Endothelial cell of umbilical vein (primary cell): ENCODE measurements around the gene HBS1L. TPM values are rescaled to one million over a fixed set of nuclear protein-coding genes. Genes with fewer than 3 reads are reported as not detected.

ENCODE experiments used
- BruUV-seq: library from RNA; stranded (reverse); fragments of 400-500 nt; replicated peaks from 2 replicates; lab custom pipeline; 2021; lab: Mats Ljungman, UMichigan
- CTCF ChIA-PET: fragments of 300-600, 350-600 bp; sonication (Branson Sonifier 250); formaldehyde crosslinking; loops from one replicate; lab custom pipeline; 2021; ENCODE audit warnings: antibody characterized with exemption, inconsistent platforms; lab: Charles Lee
- POLR2A ChIA-PET: fragments of 300-600, 350-600 bp; sonication (Branson Sonifier 250); formaldehyde crosslinking; loops from one replicate; lab custom pipeline; 2021; ENCODE audit warnings: antibody characterized with exemption, inconsistent platforms; lab: Charles Lee
- DNase-seq: peaks from one replicate; pipeline ENCODE4 v3.0.0-alpha.2; 2011; ENCODE audit warnings: low read depth, low spot score
- FAIRE-seq: peaks from 2 replicates; lab custom pipeline; 2011; peaks lifted over from hg19 to GRCh38; lab: Jason Lieb, UNC
- H2AFZ ChIP-seq: 2 replicates; pipeline ENCODE4 v1.6.0; 2012; ENCODE audit warnings: low read depth, low read length, control low read depth, inconsistent platforms
- H3K27ac ChIP-seq: 2 replicates; pipeline ENCODE4 v1.5.1; 2011; ENCODE audit warnings: low read depth, mild to moderate bottlenecking, control low read depth, low read length, moderate library complexity; ENCODE audit not compliant: insufficient read depth
- H3K27me3 ChIP-seq, 2 experiments: 2 replicates each; pipeline versions ENCODE4 v1.6.0 to v1.6.1; 2011; ENCODE audit warnings: low read length in 2 of 2, mixed read lengths in 1 of 2; ENCODE audit not compliant: control insufficient read depth in 2 of 2, insufficient read depth in 2 of 2
- H3K36me3 ChIP-seq, 2 experiments: 2 replicates in 1 of 2; 3 replicates in 1 of 2; pipeline ENCODE4 v1.5.1; 2011; ENCODE audit warnings: low read length in 2 of 2, mild to moderate bottlenecking in 1 of 2, moderate library complexity in 1 of 2; ENCODE audit not compliant: control insufficient read depth in 2 of 2, insufficient read depth in 2 of 2; ENCODE audit errors: extremely low read depth in 1 of 2
- H3K4me1 ChIP-seq: 3 replicates; pipeline ENCODE4 v1.5.1; 2011; ENCODE audit warnings: mild to moderate bottlenecking, low read length; ENCODE audit not compliant: control insufficient read depth, insufficient read depth; ENCODE audit errors: extremely low read depth
- H3K4me2 ChIP-seq: 2 replicates; pipeline ENCODE4 v1.6.1; 2011; ENCODE audit warnings: low read length, control low read depth, mixed read lengths; ENCODE audit not compliant: insufficient read depth
- H3K4me3 ChIP-seq, 3 experiments: fragments of 200-600 bp in 1 of 3; sonication (generic), shearing (Covaris generic) in 1 of 3; replicated peaks in 1 of 3; 2 replicates each; pipeline ENCODE4 v1.5.1; 2011 to 2016; ENCODE audit warnings: control low read depth in 3 of 3, low read length in 3 of 3, mild to moderate bottlenecking in 2 of 3, inconsistent platforms in 1 of 3, low read depth in 1 of 3, moderate library complexity in 1 of 3; ENCODE audit not compliant: insufficient read depth in 1 of 3
- H3K79me2 ChIP-seq: 2 replicates; pipeline ENCODE4 v1.6.0; 2012; ENCODE audit warnings: low read length, inconsistent platforms; ENCODE audit not compliant: control insufficient read depth, insufficient read depth
- H3K9ac ChIP-seq: replicated peaks from 2 replicates; pipeline ENCODE3; 2011; ENCODE audit warnings: low read length, control low read depth; ENCODE audit not compliant: insufficient read depth; ENCODE audit errors: extremely low read depth
- H3K9me1 ChIP-seq: replicated peaks from 3 replicates; pipeline ENCODE4 v1.6.0; 2011; ENCODE audit warnings: mild to moderate bottlenecking, low read length; ENCODE audit not compliant: control insufficient read depth, insufficient read depth; ENCODE audit errors: extremely low read depth
- H3K9me3 ChIP-seq: replicated peaks from 2 replicates; pipeline ENCODE4 v1.5.1; 2012; ENCODE audit warnings: low read length, inconsistent platforms; ENCODE audit not compliant: control insufficient read depth, insufficient read depth
- H4K20me1 ChIP-seq: replicated peaks from 2 replicates; pipeline ENCODE3; 2011; ENCODE audit warnings: mild to moderate bottlenecking, low read length; ENCODE audit not compliant: control insufficient read depth, insufficient read depth; ENCODE audit errors: extremely low read depth
- EZH2 ChIP-seq: IDR thresholded peaks from 2 replicates; pipeline ENCODE4 v1.6.1; 2012; ENCODE audit warnings: borderline replicate concordance, low read depth, mild to moderate bottlenecking, moderate library complexity, low read length, inconsistent platforms; ENCODE audit not compliant: severe bottlenecking
- FOS ChIP-seq: IDR thresholded peaks from 2 replicates; pipeline ENCODE4 v1.6.1; 2011; ENCODE audit warnings: mild to moderate bottlenecking, low read length, moderate library complexity, borderline replicate concordance; ENCODE audit not compliant: insufficient read depth
- GATA2 ChIP-seq: IDR thresholded peaks from 2 replicates; pipeline ENCODE4 v1.7.0; 2011; ENCODE audit warnings: low read depth, mild to moderate bottlenecking, moderate library complexity, mixed read lengths, low read length; ENCODE audit not compliant: insufficient read length, insufficient read depth
- JUN ChIP-seq: IDR thresholded peaks from 2 replicates; pipeline ENCODE4 v1.6.1; 2011; ENCODE audit warnings: borderline replicate concordance, low read depth; ENCODE audit not compliant: insufficient read length, insufficient read depth
- MYC ChIP-seq: IDR thresholded peaks from one replicate; pipeline ENCODE4 v1.6.1; 2011; ENCODE audit warnings: mild to moderate bottlenecking, low read depth, low read length
- POLR2A ChIP-seq: IDR thresholded peaks from 2 replicates; pipeline ENCODE4 v1.6.1; 2012; ENCODE audit warnings: low read depth, mild to moderate bottlenecking, control low read depth, low read length
- POLR2AphosphoS5 ChIP-seq: IDR thresholded peaks from 2 replicates; pipeline ENCODE4 v1.6.1; 2012; ENCODE audit warnings: low read depth, mild to moderate bottlenecking, control low read depth, low read length, moderate library complexity; ENCODE audit not compliant: insufficient read depth
- dilution Hi-C: fragments of 300-500 bp; cut with MboI; formaldehyde crosslinking; loops from one replicate; pipeline ENCODE4 v1.15.0; 2019; ENCODE audit warnings: low sequenced_read_pairs; ENCODE audit not compliant: extremely low pct_ligation_motif_present
- intact Hi-C: fragments of 100-400 bp; cut with micrococcal nuclease; formaldehyde crosslinking; loops from one replicate; pipeline ENCODE4 v1.10.0; 2022
- polyA plus RNA-seq, 4 experiments: library from polyadenylated mRNA; depleted of rRNA in 3 of 4; stranded (reverse) in 3 of 4; unstranded in 1 of 4; fragments of >200 nt; gene quantifications; 2 replicates each; pipeline versions ENCODE4 v1.2.1 to v1.2.3, GENCODE V29; 2011 to 2012; ENCODE audit warnings: missing spikeins in 1 of 4
- total RNA-seq: library from RNA; stranded (reverse); gene quantifications from 2 replicates; pipeline ENCODE4 v1.2.3, GENCODE V29; 2021
- TF ChIP-seq, protein P1 (sequence below): IDR thresholded peaks from 2 replicates; pipeline ENCODE4 v1.6.1; 2011; ENCODE audit not compliant: insufficient read depth, insufficient read length
- TF ChIP-seq, protein P2 (sequence below), 2 donors: IDR thresholded peaks; 1 replicate in 1 of 2; 2 replicates in 1 of 2; pipeline ENCODE4 v1.5.1; 2011; ENCODE audit warnings: low read length in 2 of 2, mild to moderate bottlenecking in 2 of 2, moderate library complexity in 2 of 2, control low read depth in 1 of 2, inconsistent platforms in 1 of 2, low read depth in 1 of 2; ENCODE audit not compliant: insufficient read depth in 1 of 2; ENCODE audit errors: extremely low read depth in 1 of 2

Gene HBS1L
- total and polyA plus RNA-seq, 2 donors (not counting 3 experiments of a cell fraction or from before 2014, with no cell fraction given): 23.7 to 74.6 TPM

DNA sequence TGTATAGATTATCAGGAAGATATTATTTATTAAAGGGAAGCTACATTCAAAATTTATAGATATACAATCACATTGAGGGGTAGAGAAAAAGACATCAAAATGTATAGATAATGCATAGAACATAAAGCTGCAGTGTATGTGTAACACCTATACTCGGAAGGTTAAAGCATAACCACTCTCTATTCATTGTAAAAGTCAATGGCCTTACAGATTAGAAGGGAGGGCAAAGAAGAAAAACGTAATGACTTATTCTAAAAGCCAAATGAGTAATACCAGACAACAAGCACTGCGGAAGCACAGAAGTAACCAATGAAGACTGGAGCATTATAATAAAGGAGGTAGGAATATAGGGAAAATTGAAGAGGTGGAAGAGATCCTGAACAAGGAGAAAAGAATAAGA is 11.3 kb downstream of the HBS1L start:
- no peak for DNase-seq
- Histone ChIP-seq H2AFZ (no peak overlapping the region), H3K9me1 (peaks cover 2% of the 10 kb centered on the region), H3K4me3 (no peak overlapping the region), H3K9ac (no peak overlapping the region), H3K27ac (no peak overlapping the region), H3K4me1 (peaks cover 11% of the 10 kb centered on the region), H3K36me3 (peaks cover 3 to 9% of the 10 kb centered on the region in 2 experiments), H3K9me3 (no peaks in the 10 kb centered on the region), H4K20me1 (peaks cover 5% of the 10 kb centered on the region), H3K4me2 (no peak overlapping the region), H3K79me2 (peaks cover 63% of the 10 kb centered on the region), H3K27me3 (no peaks in the 10 kb centered on the region)
- intact Hi-C loops: no loop called here
- no peak for FAIRE-seq
- POLR2A ChIA-PET: no interaction called here
- dilution Hi-C loops: no loop called here
- CTCF ChIA-PET: interaction anchor here (0.7 kb wide), 1 partner anchor 11 kb away, joined by 4 read pairs; the partner anchor contains the start of gene HBS1L
- TF ChIP-seq JUN (no peak), MYC (no peak), POLR2AphosphoS5 (no peak), GATA2 (no peak), POLR2A (no peak), FOS (no peak), EZH2 (no peak)
- TF ChIP-seq, protein P1, sequence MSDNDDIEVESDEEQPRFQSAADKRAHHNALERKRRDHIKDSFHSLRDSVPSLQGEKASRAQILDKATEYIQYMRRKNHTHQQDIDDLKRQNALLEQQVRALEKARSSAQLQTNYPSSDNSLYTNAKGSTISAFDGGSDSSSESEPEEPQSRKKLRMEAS: no peak
- TF ChIP-seq, protein P2, sequence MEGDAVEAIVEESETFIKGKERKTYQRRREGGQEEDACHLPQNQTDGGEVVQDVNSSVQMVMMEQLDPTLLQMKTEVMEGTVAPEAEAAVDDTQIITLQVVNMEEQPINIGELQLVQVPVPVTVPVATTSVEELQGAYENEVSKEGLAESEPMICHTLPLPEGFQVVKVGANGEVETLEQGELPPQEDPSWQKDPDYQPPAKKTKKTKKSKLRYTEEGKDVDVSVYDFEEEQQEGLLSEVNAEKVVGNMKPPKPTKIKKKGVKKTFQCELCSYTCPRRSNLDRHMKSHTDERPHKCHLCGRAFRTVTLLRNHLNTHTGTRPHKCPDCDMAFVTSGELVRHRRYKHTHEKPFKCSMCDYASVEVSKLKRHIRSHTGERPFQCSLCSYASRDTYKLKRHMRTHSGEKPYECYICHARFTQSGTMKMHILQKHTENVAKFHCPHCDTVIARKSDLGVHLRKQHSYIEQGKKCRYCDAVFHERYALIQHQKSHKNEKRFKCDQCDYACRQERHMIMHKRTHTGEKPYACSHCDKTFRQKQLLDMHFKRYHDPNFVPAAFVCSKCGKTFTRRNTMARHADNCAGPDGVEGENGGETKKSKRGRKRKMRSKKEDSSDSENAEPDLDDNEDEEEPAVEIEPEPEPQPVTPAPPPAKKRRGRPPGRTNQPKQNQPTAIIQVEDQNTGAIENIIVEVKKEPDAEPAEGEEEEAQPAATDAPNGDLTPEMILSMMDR (IDR thresholded peaks at IDR 0.05; ENCODE audit: extremely low read depth in 1 of 2, insufficient read depth in 1 of 2, low read depth in 1 of 2, low read length in 2 of 2): no peak
- no TSS peak for BruUV-seq
